MCF 10A (cell line): Measurements from ENCODE around the gene SPRR2G. TPM values are rescaled to one million over a fixed set of nuclear protein-coding genes. Genes with fewer than 3 reads are reported as not detected.
"Not testable (repeated sequence)": the region's sequence is repeated elsewhere in the genome, so short reads cannot be mapped to it uniquely, and the experiment has no call there.

ENCODE experiments used
- BruUV-seq: library from RNA; stranded (reverse); fragments of 400-500 nt; replicated peaks from 2 replicates; lab custom pipeline; 2021; lab: Mats Ljungman, UMichigan
- CTCF ChIA-PET: fragments of 300-600 bp; sonication (Branson Sonifier 250); formaldehyde crosslinking; extraction: SDS; loops from one replicate; lab custom pipeline; 2021; ENCODE audit warnings: antibody characterized with exemption, inconsistent platforms; lab: Yijun Ruan, JAX
- POLR2A ChIA-PET: fragments of 300-600, 350-650 bp; sonication (Branson Sonifier 250); formaldehyde crosslinking; extraction: SDS; loops from one replicate; lab custom pipeline; 2020; ENCODE audit warnings: antibody characterized with exemption, inconsistent platforms; lab: Yijun Ruan, JAX
- DNase-seq: peaks from one replicate; pipeline ENCODE4 v3.0.0-alpha.2; 2018; ENCODE audit not compliant: unreplicated experiment
- H3K27ac Mint-ChIP-seq: one replicate; pipeline ENCODE4 v1.8.0; 2022; ENCODE audit warnings: mild to moderate bottlenecking, low read depth, mixed read lengths; ENCODE audit not compliant: unreplicated experiment
- H3K27me3 Mint-ChIP-seq: one replicate; pipeline ENCODE4 v1.8.0; 2022; ENCODE audit warnings: mixed read lengths; ENCODE audit not compliant: insufficient read depth, unreplicated experiment
- H3K36me3 Mint-ChIP-seq: one replicate; pipeline ENCODE4 v1.8.0; 2022; ENCODE audit warnings: mild to moderate bottlenecking, moderate library complexity, mixed read lengths; ENCODE audit not compliant: insufficient read depth, unreplicated experiment
- H3K4me1 Mint-ChIP-seq: one replicate; pipeline ENCODE4 v1.8.0; 2022; ENCODE audit warnings: mixed read lengths; ENCODE audit not compliant: insufficient read depth, unreplicated experiment
- H3K4me3 Mint-ChIP-seq: one replicate; pipeline ENCODE4 v1.8.0; 2022; ENCODE audit warnings: mild to moderate bottlenecking, moderate library complexity, mixed read lengths; ENCODE audit not compliant: unreplicated experiment
- H3K9me3 Mint-ChIP-seq: one replicate; pipeline ENCODE4 v1.8.0; 2022; ENCODE audit warnings: mixed read lengths; ENCODE audit not compliant: unreplicated experiment
- CTCF ChIP-seq: fragments of 200-600 bp; IDR thresholded peaks from one replicate; pipeline ENCODE4 v1.8.0; 2022; ENCODE audit warnings: antibody characterized with exemption, mild to moderate bottlenecking; ENCODE audit not compliant: unreplicated experiment
- intact Hi-C: fragments of 100-400 bp; cut with micrococcal nuclease; formaldehyde crosslinking; loops from 2 replicates; pipeline ENCODE4 v1.14.1; 2022
- total RNA-seq: library from RNA; stranded (reverse); gene quantifications from 2 replicates; pipeline ENCODE4 v1.2.3, GENCODE V29; 2022

SPRR2G gene
- total RNA-seq, 1 experiment from 2014 or later = not detected

GRCh38 chr1:153120945-153121344, 29.7 kb downstream of the SPRR2G start:
- intact Hi-C loops = no loop called here
- H3K36me3 Mint-ChIP-seq = no peaks in the 10 kb centered on the region
- CTCF ChIA-PET = no interaction called here
- BruUV-seq = no TSS peak
- H3K27ac Mint-ChIP-seq = peak overlapping the region; percentile 9
- H3K4me1 Mint-ChIP-seq = peaks cover 12% of the 10 kb centered on the region
- H3K9me3 Mint-ChIP-seq = peaks cover 15% of the 10 kb centered on the region
- POLR2A ChIA-PET = no interaction called here
- no peak overlapping the region for H3K4me3 Mint-ChIP-seq
- DNase-seq = no peak
- H3K27me3 Mint-ChIP-seq = no peaks in the 10 kb centered on the region
- no peak for TF ChIP-seq CTCF

- DNase-seq = no peak
- H3K4me3 Mint-ChIP-seq = no peak overlapping the region
- H3K4me1 Mint-ChIP-seq = peaks cover 12% of the 10 kb centered on the region
- intact Hi-C loops = no loop called here
- BruUV-seq = no TSS peak
- H3K36me3 Mint-ChIP-seq = no peaks in the 10 kb centered on the region
- H3K27me3 Mint-ChIP-seq = no peaks in the 10 kb centered on the region
- no peak overlapping the region for H3K27ac Mint-ChIP-seq
- POLR2A ChIA-PET = no interaction called here
- H3K9me3 Mint-ChIP-seq = peaks cover 1% of the 10 kb centered on the region
- TF ChIP-seq CTCF = no peak
- CTCF ChIA-PET = no interaction called here
These were observed 31.2 kb downstream of the SPRR2G start for GRCh38 chr1:153119491-153119971.

DNA sequence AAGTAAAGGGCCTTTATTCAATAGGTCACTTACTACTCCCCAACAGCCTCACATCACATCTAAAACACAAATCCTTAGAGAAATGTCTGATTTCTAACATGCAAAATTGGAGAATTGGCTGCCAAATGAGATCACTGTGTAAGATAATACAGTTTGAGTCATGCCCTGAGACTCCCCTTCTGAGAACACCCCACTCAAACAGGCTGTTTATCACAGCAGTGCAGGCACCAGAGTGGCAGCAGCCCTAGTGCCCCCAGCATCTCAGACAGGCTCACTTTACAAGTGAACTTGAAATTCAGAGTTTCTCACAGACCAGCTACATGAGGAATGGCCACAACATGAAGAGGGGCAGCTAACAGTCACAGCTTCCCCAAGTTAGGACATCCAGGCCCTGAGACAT, 35.4 kb downstream of the SPRR2G start:
- H3K4me1 Mint-ChIP-seq, H3K27ac Mint-ChIP-seq, intact Hi-C loops, DNase-seq, BruUV-seq, H3K27me3 Mint-ChIP-seq, H3K4me3 Mint-ChIP-seq, POLR2A ChIA-PET, H3K36me3 Mint-ChIP-seq, H3K9me3 Mint-ChIP-seq: not testable (repeated sequence)
- CTCF ChIA-PET = interaction anchor here (1.2 kb wide), 1 partner anchor 101 kb away, joined by 3 read pairs; no protein-coding TSS in a partner anchor

GRCh38 chr1:153113416-153113815, 37.3 kb downstream of the SPRR2G start, which contains the start of gene SPRR2F:
Gene SPRR2F (minus strand): TSS chr1:153113516. CDS start chr1:153112733, 783 bp downstream.
- intact Hi-C loops = no loop called here
- no peaks in the 10 kb centered on the region for H3K4me1 Mint-ChIP-seq
- no peaks in the 10 kb centered on the region for H3K36me3 Mint-ChIP-seq
- no peak within 1 kb of the TSS for H3K27ac Mint-ChIP-seq
- CTCF ChIA-PET = interaction anchor here (0.8 to 1.2 kb wide), 2 partner anchors 9 to 244 kb away, joined by 3 read pairs; no protein-coding TSS in a partner anchor
- POLR2A ChIA-PET = interaction anchor here (1.2 kb wide), 1 partner anchor 9 kb away, joined by 7 read pairs; no protein-coding TSS in a partner anchor
- no peak for DNase-seq
- H3K27me3 Mint-ChIP-seq = no peaks in the 10 kb centered on the region
- BruUV-seq = no TSS peak
- H3K4me3 Mint-ChIP-seq = no peak within 1 kb of the TSS
- no peaks in the 10 kb centered on the region for H3K9me3 Mint-ChIP-seq
- no peak for TF ChIP-seq CTCF

- CTCF ChIA-PET = interaction anchor here (0.8 kb wide), 1 partner anchor 243 kb away, joined by 3 read pairs; no protein-coding TSS in a partner anchor
- not testable (repeated sequence) for H3K27ac Mint-ChIP-seq
These were observed 38.2 kb downstream of the SPRR2G start for GRCh38 chr1:153112454-153112853.

More at GRCh38 chr1:153112454-153112853, 38.2 kb downstream of the SPRR2G start:
- BruUV-seq, DNase-seq, intact Hi-C loops, H3K4me3 Mint-ChIP-seq, H3K9me3 Mint-ChIP-seq, H3K36me3 Mint-ChIP-seq, H3K4me1 Mint-ChIP-seq, H3K27me3 Mint-ChIP-seq: not testable (repeated sequence)
- POLR2A ChIA-PET = interaction anchor here (0.6 to 1.2 kb wide), 2 partner anchors 9 to 10 kb away, joined by 3 to 7 read pairs; no protein-coding TSS in a partner anchor
